Measurements from ENCODE around the gene TRDMT1. TPM values are rescaled to one million over a fixed set of nuclear protein-coding genes. Genes with fewer than 3 reads are reported as not detected.

Gene TRDMT1, protein sequence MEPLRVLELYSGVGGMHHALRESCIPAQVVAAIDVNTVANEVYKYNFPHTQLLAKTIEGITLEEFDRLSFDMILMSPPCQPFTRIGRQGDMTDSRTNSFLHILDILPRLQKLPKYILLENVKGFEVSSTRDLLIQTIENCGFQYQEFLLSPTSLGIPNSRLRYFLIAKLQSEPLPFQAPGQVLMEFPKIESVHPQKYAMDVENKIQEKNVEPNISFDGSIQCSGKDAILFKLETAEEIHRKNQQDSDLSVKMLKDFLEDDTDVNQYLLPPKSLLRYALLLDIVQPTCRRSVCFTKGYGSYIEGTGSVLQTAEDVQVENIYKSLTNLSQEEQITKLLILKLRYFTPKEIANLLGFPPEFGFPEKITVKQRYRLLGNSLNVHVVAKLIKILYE
- total RNA-seq, result 1 to 10 TPM; 3.7 to 9.7 (median 7.9) TPM

DNA sequence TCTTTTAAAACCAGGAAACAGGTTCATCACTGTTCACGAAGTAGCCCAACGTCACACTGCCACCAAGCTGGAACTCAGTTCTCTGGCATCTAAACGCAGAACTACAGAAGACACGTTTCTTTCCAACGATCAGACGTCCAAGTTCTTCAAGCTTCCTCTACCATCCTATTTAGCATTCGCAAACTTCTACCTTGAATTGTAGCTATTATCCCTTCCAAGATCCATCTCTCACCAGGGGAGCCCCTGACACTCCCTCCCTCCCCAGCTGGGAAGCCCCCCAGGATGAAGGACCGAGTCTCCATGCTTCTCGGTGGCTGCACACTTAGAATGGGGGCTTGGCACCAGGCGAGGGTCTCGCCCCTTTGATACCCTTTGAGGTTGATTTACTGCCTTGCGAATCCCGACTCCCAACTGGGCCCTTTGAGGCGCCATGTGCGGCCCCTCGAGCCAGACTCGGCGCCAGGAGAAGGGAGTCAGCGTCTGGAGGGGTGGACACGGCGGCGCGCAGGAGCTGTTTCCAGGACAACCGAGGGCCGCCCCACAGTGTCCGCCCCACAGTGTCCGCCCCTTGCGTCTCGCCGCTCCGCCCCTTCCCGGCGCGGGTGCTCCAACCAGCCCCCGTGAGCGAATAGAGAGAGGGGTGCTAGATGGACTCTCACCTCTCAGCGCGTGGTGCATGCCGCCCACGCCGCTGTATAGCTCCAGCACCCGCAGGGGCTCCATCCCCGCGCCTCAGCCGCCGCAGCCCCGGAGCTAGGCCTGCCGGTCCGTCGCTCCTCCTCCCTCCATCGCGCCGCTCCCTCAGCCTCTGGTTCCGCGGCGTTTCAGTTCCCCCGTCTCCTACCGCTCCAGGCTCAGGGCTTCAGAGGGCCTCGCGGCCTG lies at the start of gene TRDMT1:
TRDMT1 (minus strand) TSS at position 761 of the 882 bp plus-strand sequence; CDS start at position 723, 38 bp downstream.
- intact Hi-C loops (cut with DNase I; ENCODE audit: low total_unique reads) (loop anchor here (2.0 kb wide), 1 partner anchor 28 kb away; the partner anchor contains the start of gene VIM), in situ Hi-C loops (cut with MboI; ENCODE audit: low pct_ligation_motif_present in 1 of 4, low pct_unique_long_range_greater_than_20kb in 1 of 4, low sequenced_read_pairs in 3 of 4) (no loop called here)
- peak within 1 kb of the TSS; percentile 62 to 90 (median 72) for H3K4me3 ChIP-seq
- WGBS, 2 donors (ENCODE audit: low coverage in 1 of 2), result 0 to 1% methylated on average over 5 to 36 of the region's 60 CpGs
- H3K27me3 ChIP-seq, result no peaks in the 10 kb centered on the region
- H3K4me1 ChIP-seq, result peaks cover 0 to 24% (median 10%) of the 10 kb centered on the region in 4 donors
- DNase-seq, result peak; percentile 88
- TF ChIP-seq, protein P1, sequence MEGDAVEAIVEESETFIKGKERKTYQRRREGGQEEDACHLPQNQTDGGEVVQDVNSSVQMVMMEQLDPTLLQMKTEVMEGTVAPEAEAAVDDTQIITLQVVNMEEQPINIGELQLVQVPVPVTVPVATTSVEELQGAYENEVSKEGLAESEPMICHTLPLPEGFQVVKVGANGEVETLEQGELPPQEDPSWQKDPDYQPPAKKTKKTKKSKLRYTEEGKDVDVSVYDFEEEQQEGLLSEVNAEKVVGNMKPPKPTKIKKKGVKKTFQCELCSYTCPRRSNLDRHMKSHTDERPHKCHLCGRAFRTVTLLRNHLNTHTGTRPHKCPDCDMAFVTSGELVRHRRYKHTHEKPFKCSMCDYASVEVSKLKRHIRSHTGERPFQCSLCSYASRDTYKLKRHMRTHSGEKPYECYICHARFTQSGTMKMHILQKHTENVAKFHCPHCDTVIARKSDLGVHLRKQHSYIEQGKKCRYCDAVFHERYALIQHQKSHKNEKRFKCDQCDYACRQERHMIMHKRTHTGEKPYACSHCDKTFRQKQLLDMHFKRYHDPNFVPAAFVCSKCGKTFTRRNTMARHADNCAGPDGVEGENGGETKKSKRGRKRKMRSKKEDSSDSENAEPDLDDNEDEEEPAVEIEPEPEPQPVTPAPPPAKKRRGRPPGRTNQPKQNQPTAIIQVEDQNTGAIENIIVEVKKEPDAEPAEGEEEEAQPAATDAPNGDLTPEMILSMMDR (IDR thresholded peaks at IDR 0.05), result no peak
- TF ChIP-seq POLR2AphosphoS5 (IDR thresholded peaks at IDR 0.05) (peak; percentile 44 to 77 (median 74)), POLR2A (IDR thresholded peaks at IDR 0.05) (peak; percentile 55), EP300 (IDR thresholded peaks at IDR 0.05; ENCODE audit: low read depth) (no peak)
- H3K9me3 ChIP-seq, result no peaks in the 10 kb centered on the region
- H3K36me3 ChIP-seq, result no peaks in the 10 kb centered on the region
- H3K27ac ChIP-seq, result peak within 1 kb of the TSS; percentile 90 to 95 (median 94)

GRCh38 chr10:17250736-17251135 lies 49.3 kb upstream of the TRDMT1 start:
- in situ Hi-C loops (cut with MboI; ENCODE audit: low pct_ligation_motif_present in 1 of 4, low pct_unique_long_range_greater_than_20kb in 1 of 4, low sequenced_read_pairs in 3 of 4), result loop anchor here in 2 of 4 donors (5.0 to 10.0 kb wide), 2 partner anchors 403 to 406 kb away; no protein-coding TSS in a partner anchor
- no peak for DNase-seq

DNA sequence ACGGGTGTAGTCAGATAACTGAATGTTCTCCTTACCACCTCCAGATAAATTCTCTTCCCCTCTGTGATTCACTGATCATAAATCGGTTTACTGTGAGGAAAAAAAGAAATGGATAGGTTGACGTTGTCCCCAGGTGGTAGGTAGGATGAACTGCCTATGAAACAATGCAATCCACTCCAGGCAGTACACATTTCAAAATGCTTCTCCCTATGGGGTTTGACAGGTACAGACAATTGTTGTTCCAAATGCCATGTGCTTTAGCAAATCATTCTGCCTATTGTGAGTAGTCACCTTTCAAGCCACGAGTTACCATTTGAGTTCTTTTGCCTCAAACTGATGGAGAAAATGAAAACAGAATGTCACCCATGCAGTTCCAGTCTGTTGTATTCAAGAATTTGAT lies 48.3 kb upstream of the TRDMT1 start:
- in situ Hi-C loops (cut with MboI; ENCODE audit: low pct_ligation_motif_present in 1 of 4, low pct_unique_long_range_greater_than_20kb in 1 of 4, low sequenced_read_pairs in 3 of 4), result loop anchor here in 2 of 4 donors (5.0 to 10.0 kb wide), 2 partner anchors 403 to 405 kb away; no protein-coding TSS in a partner anchor
- no peak for DNase-seq
- Histone ChIP-seq H3K27me3 (no peaks in the 10 kb centered on the region), H3K36me3 (no peaks in the 10 kb centered on the region), H3K4me3 (no peak overlapping the region), H3K4me1 (no peaks in the 10 kb centered on the region), H3K9me3 (no peaks in the 10 kb centered on the region), H3K27ac (no peak overlapping the region)
- TF ChIP-seq EP300 (IDR thresholded peaks at IDR 0.05; ENCODE audit: low read depth) (no peak), POLR2A (IDR thresholded peaks at IDR 0.05) (no peak)
- TF ChIP-seq, protein P1 (IDR thresholded peaks at IDR 0.05), result peak in 2 of 5 experiments; percentile 23 to 42
- intact Hi-C loops (cut with DNase I; ENCODE audit: low total_unique reads), result no loop called here
- 44 to 52% methylated on average over 3 to 4 of the region's 4 CpGs for WGBS, 2 donors (ENCODE audit: low coverage in 1 of 2)

More at GRCh38 chr10:17250736-17251135, 49.3 kb upstream of the TRDMT1 start:
- Histone ChIP-seq H3K36me3 (no peaks in the 10 kb centered on the region), H3K27me3 (no peaks in the 10 kb centered on the region), H3K27ac (no peak overlapping the region), H3K4me3 (no peak overlapping the region), H3K4me1 (no peaks in the 10 kb centered on the region), H3K9me3 (no peaks in the 10 kb centered on the region)
- TF ChIP-seq, protein P1 (IDR thresholded peaks at IDR 0.05), result peak in 1 of 5 experiments; percentile 3
- TF ChIP-seq POLR2AphosphoS5 (IDR thresholded peaks at IDR 0.05), result no peak
- 97 to 100% methylated on average over 1 to 2 of the region's 2 CpGs for WGBS, 2 donors (ENCODE audit: low coverage in 1 of 2)
- intact Hi-C loops (cut with DNase I; ENCODE audit: low total_unique reads), result no loop called here

DNA sequence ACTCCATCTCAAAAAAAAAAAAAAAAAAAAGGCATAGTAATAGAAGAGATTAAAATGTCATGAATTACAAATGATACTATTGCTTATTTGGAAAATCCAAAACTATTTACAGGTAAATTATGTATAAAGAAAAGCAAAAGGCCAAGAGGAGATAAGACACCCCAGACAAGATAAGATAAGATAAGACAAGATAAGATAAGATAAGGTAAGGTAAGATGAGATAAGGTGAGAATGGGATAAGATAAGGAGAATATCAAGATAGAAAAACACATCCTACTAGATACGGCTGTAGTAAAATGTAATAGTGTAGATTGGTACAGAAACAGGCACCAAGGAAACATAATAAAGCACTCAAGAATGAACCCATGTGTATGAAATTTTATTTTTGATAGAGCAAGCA lies 47.5 kb upstream of the TRDMT1 start:
- H3K27ac ChIP-seq, result no peak overlapping the region
- H3K36me3 ChIP-seq, result no peaks in the 10 kb centered on the region
- no peak for DNase-seq
- H3K9me3 ChIP-seq, result no peaks in the 10 kb centered on the region
- H3K4me1 ChIP-seq, result no peaks in the 10 kb centered on the region
- 43 to 70% methylated on average over 1 of the region's 1 CpG for WGBS, 2 donors (ENCODE audit: low coverage in 1 of 2)
- intact Hi-C loops (cut with DNase I; ENCODE audit: low total_unique reads) (no loop called here), in situ Hi-C loops (cut with MboI; ENCODE audit: low pct_ligation_motif_present in 1 of 4, low pct_unique_long_range_greater_than_20kb in 1 of 4, low sequenced_read_pairs in 3 of 4) (no loop called here)
- H3K27me3 ChIP-seq, result no peaks in the 10 kb centered on the region
- TF ChIP-seq, protein P1 (IDR thresholded peaks at IDR 0.05), result no peak
- TF ChIP-seq EP300 (IDR thresholded peaks at IDR 0.05; ENCODE audit: low read depth), result no peak
- no peak for TF ChIP-seq POLR2AphosphoS5 (IDR thresholded peaks at IDR 0.05)
- no peak for TF ChIP-seq POLR2A (IDR thresholded peaks at IDR 0.05)
- no peak overlapping the region for H3K4me3 ChIP-seq

All from transverse colon (tissue), 4 donors.